ENCODE data around the gene SMIM13.

GRCh38 chr6:11161031-11161956 lies 67.7 kb downstream of the SMIM13 start:
- TF ChIP-seq CTCF (IDR thresholded peaks at IDR 0.05) (no peak), POLR2A (IDR thresholded peaks at IDR 0.05) (no peak)

Data from esophagus squamous epithelium (tissue), 4 donors.